Loucy (cell line): ENCODE data around the gene FBLL1.

Experiments used
- H2AFZ ChIP-seq: fragments of 200-600 bp; sonication (generic); 2 replicates; pipeline ENCODE4 v1.6.0; 2016; ENCODE audit warnings: antibody characterized with exemption, mild to moderate bottlenecking, low read length, moderate library complexity
- H3F3A ChIP-seq: fragments of 200-600 bp; 2 replicates; pipeline ENCODE4 v1.6.0; 2016; ENCODE audit warnings: antibody characterized with exemption, low read depth, mild to moderate bottlenecking
- H3K27me3 ChIP-seq: fragments of 200-600 bp; sonication (generic); 2 replicates; pipeline ENCODE4 v1.6.1; 2014; ENCODE audit warnings: low read length, mild to moderate bottlenecking; ENCODE audit not compliant: insufficient read depth, poor library complexity, severe bottlenecking
- H3K36me3 ChIP-seq: fragments of 200-600 bp; sonication (generic); 2 replicates; pipeline ENCODE4 v1.6.1; 2016; ENCODE audit warnings: low read length; ENCODE audit not compliant: insufficient read depth
- H3K4me1 ChIP-seq: fragments of 200-600 bp; sonication (generic); 2 replicates; pipeline ENCODE4 v1.5.1; 2014; ENCODE audit warnings: low read length, mild to moderate bottlenecking; ENCODE audit not compliant: insufficient read depth, poor library complexity, severe bottlenecking
- H3K4me2 ChIP-seq: fragments of 200-600 bp; sonication (generic); 2 replicates; pipeline ENCODE4 v1.6.0; 2014; ENCODE audit warnings: antibody characterized with exemption, low read length, low read depth, mild to moderate bottlenecking; ENCODE audit not compliant: poor library complexity, severe bottlenecking
- H3K4me3 ChIP-seq: fragments of 200-600 bp; sonication (generic); 2 replicates; pipeline ENCODE4 v1.5.1; 2014; ENCODE audit warnings: low read length, mild to moderate bottlenecking, mixed read lengths; ENCODE audit not compliant: poor library complexity, severe bottlenecking
- H3K79me2 ChIP-seq: fragments of 200-600 bp; sonication (generic); 2 replicates; pipeline ENCODE4 v1.6.1; 2014; ENCODE audit warnings: low read length; ENCODE audit not compliant: insufficient read depth
- H3K9ac ChIP-seq: fragments of 200-600 bp; sonication (generic); 2 replicates; pipeline ENCODE4 v1.6.0; 2014; ENCODE audit warnings: mild to moderate bottlenecking, low read depth, low read length, moderate library complexity; ENCODE audit not compliant: poor library complexity, severe bottlenecking
- H3K9me2 ChIP-seq: fragments of 200-600 bp; sonication (generic); replicated peaks from 2 replicates; pipeline ENCODE4 v1.6.1; 2016; ENCODE audit warnings: low read depth, low read length, mixed read lengths
- H3K9me3 ChIP-seq: fragments of 200-600 bp; sonication (generic); 2 replicates; pipeline ENCODE4 v1.6.1; 2014; ENCODE audit warnings: mild to moderate bottlenecking, antibody characterized with exemption, low read length, low read depth; ENCODE audit not compliant: insufficient read depth
- H4K20me1 ChIP-seq: fragments of 200-600 bp; sonication (generic); 2 replicates; pipeline ENCODE4 v1.6.0; 2014; ENCODE audit warnings: antibody characterized with exemption, low read length, mild to moderate bottlenecking; ENCODE audit not compliant: insufficient read depth, poor library complexity, severe bottlenecking
- CTCF ChIP-seq: fragments of 200-600 bp; sonication (generic); conservative IDR thresholded peaks from 2 replicates; pipeline ENCODE4 v1.5.1; 2014; ENCODE audit warnings: mild to moderate bottlenecking, antibody characterized with exemption, low read length
- EZH2phosphoT487 ChIP-seq: fragments of 200-600 bp; IDR thresholded peaks from 2 replicates; pipeline ENCODE4 v1.6.1; 2018; ENCODE audit warnings: antibody characterized with exemption, mild to moderate bottlenecking, moderate library complexity, borderline replicate concordance

Gene FBLL1

GRCh38 chr5:168528521-168529373, at the start of gene FBLL1:
Gene FBLL1 (plus strand): TSS chr5:168529305. CDS start chr5:168529505, 200 bp downstream.
- Histone ChIP-seq H3K4me1 (no peaks in the 10 kb centered on the region), H3K79me2 (no peaks in the 10 kb centered on the region), H3K27me3 (no peaks in the 10 kb centered on the region), H3K9me2 (no peaks in the 10 kb centered on the region), H3K9me3 (no peaks in the 10 kb centered on the region), H4K20me1 (no peaks in the 10 kb centered on the region), H3K36me3 (no peaks in the 10 kb centered on the region), H2AFZ (no peak within 1 kb of the TSS), H3K4me2 (no peak within 1 kb of the TSS), H3K9ac (no peak within 1 kb of the TSS), H3K4me3 (no peak within 1 kb of the TSS), H3F3A (no peaks in the 10 kb centered on the region)
- no peak for TF ChIP-seq EZH2phosphoT487
- TF ChIP-seq CTCF: no peak

- TF ChIP-seq EZH2phosphoT487: no peak
- no peak for TF ChIP-seq CTCF
- Histone ChIP-seq H3K36me3 (no peaks in the 10 kb centered on the region), H3F3A (no peaks in the 10 kb centered on the region), H2AFZ (no peak overlapping the region), H3K9me3 (no peaks in the 10 kb centered on the region), H3K9ac (no peak overlapping the region), H3K4me1 (no peaks in the 10 kb centered on the region), H3K9me2 (no peaks in the 10 kb centered on the region), H3K27me3 (no peaks in the 10 kb centered on the region), H3K79me2 (no peaks in the 10 kb centered on the region), H3K4me2 (no peak overlapping the region), H4K20me1 (no peaks in the 10 kb centered on the region), H3K4me3 (no peak overlapping the region)
Observed at GRCh38 chr5:168480601-168481000, 48.5 kb upstream of the FBLL1 start.

GRCh38 chr5:168481330-168481788, 47.7 kb upstream of the FBLL1 start:
- Histone ChIP-seq H4K20me1 (no peaks in the 10 kb centered on the region), H3K9me3 (no peaks in the 10 kb centered on the region), H3F3A (no peaks in the 10 kb centered on the region), H3K27me3 (no peaks in the 10 kb centered on the region), H3K9me2 (no peaks in the 10 kb centered on the region), H3K79me2 (peaks cover under 1% of the 10 kb centered on the region), H3K4me1 (peaks cover 3% of the 10 kb centered on the region), H2AFZ (no peak overlapping the region), H3K36me3 (no peaks in the 10 kb centered on the region), H3K4me2 (no peak overlapping the region), H3K4me3 (no peak overlapping the region), H3K9ac (no peak overlapping the region)
- TF ChIP-seq EZH2phosphoT487: no peak
- TF ChIP-seq CTCF: no peak
